Activated naive CD8-positive, alpha-beta T cell treated with anti-CD3 and anti-CD28 coated beads, Interleukin-2, amount 50 U/mL, for 16 hours (primary cell): ENCODE measurements around the gene ALAS1.

Experiments used
- DNase-seq: peaks from one replicate; pipeline ENCODE4 v3.0.0-alpha.2; 2020; ENCODE audit warnings: low read depth, low spot score

The ALAS1 gene

DNA sequence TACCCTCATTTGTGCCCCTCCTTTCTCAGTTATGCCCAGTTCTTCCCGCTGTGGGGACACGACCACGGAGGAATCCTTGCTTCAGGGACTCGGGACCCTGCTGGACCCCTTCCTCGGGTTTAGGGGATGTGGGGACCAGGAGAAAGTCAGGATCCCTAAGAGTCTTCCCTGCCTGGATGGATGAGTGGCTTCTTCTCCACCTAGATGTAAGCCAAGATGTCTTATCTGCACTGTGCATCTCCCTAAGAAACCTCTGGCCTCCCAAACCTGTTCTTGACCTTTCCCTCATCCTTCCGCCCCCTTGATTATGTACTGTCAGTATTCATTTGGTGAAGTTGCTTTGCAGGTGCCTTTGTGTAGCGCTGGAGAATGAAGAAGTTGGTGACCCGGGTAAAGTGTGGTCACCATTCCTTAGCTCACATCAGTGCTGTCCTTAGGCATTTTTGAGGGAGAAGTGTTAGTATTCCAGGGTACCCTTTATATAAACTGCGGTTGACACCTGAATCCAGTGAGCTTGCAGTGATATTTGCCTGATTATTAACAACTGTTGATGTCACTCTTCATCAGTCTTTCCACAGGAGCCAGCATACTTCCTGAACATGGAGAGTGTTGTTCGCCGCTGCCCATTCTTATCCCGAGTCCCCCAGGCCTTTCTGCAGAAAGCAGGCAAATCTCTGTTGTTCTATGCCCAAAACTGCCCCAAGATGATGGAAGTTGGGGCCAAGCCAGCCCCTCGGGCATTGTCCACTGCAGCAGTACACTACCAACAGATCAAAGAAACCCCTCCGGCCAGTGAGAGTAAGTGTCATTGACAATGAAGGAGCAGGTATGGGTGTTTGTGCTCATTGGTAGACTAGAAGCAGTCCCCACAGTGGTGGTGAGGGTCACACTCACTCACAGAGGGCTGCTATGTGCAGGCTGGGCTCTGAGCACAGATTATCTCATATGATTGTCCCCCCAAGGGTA, 966 bp downstream of the ALAS1 start:
- DNase-seq: no peak

DNA sequence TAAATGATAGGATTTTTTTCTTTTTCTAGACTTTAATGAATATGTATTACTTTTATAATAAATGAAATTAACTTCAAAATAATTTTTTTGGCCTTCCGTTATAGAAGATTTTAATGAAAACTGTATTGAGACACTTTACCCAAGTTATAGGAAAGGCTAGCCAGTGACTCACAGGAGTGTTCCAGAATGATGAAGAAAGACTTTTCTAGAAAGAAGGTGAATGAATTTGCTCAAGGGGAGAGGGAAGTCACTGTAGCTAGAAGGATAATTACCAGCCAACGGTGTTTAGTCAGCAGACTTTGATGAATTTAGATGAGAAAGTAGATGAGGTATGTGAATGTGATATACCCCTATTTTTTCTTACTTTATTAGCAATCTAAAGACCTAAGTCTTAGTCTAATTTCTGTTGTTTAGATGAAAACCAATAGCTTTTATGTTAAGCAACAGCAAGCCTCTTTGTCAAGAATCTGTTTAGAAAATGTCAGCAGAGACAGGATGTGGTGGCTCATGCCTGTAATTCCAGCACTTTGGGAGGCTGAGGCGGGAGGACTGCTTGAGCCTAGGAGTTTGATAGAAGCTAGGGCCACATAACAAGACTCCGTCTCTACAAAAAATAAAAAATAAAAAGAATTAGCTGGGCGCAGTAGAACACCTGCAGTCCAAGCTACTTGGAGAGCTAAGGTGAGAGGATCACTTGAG, 3.2 kb downstream of the ALAS1 start:
- no peak for DNase-seq

DNA sequence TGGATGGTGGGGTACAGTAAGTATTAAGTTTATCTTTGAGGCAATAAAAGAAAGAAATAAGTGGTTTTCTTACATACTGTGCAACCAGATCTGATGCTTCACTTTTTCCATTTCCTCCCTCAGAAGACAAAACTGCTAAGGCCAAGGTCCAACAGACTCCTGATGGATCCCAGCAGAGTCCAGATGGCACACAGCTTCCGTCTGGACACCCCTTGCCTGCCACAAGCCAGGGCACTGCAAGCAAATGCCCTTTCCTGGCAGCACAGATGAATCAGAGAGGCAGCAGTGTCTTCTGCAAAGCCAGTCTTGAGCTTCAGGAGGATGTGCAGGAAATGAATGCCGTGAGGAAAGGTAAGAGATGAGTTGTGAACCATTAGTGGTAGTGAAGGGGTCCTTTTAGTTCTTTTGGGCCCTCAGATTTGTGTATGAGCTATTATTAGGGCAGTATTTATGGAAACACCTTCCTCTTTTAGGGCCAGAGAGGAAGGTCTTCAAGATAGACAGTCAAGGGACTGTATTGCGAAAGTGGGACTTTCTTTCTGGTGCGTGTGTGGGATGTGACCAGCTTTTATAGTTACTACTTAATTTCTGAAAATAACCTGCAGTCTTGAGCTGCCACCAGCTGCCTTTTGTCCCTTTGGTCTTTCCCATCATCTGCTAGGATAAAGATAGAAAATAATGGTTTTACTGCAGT, 4.6 kb downstream of the ALAS1 start:
- DNase-seq: no peak

DNA sequence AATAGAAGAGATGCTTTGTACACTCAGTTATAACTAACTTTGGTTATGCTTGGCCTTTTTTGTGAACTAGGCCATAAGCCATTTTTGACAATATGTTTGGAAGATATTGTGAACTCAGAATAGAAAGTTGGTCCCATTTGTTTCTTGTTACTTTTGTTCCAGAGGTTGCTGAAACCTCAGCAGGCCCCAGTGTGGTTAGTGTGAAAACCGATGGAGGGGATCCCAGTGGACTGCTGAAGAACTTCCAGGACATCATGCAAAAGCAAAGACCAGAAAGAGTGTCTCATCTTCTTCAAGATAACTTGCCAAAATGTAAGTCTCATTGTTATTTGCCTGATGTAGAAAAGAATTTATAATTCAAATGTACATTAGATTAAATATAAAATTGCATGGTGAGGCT, 5.7 kb downstream of the ALAS1 start:
- DNase-seq: no peak

DNA sequence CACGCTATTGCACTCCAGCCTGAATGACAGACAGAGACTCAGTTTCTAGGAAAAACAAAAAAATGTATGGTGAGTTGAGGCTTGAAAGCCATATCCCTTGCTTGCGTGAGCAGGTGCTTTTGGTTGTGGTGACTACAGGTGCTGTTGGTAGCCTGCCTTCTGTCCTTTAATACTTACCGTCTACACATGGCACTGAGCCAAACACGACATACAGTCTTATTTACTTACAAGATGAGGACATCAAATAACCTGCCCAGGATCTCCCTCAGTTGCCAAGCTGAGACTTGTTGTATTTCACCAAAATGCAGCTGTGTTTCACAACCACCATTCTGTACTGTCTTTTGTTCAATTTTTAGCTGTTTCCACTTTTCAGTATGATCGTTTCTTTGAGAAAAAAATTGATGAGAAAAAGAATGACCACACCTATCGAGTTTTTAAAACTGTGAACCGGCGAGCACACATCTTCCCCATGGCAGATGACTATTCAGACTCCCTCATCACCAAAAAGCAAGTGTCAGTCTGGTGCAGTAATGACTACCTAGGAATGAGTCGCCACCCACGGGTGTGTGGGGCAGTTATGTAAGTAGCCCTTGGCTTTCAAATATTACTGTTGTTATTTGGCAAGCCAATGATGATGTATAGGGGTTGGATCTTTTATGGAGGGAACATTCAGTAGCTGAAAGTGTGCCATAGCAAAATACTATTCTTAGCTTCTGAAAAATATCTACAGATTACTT, 6.5 kb downstream of the ALAS1 start:
- no peak for DNase-seq

DNA sequence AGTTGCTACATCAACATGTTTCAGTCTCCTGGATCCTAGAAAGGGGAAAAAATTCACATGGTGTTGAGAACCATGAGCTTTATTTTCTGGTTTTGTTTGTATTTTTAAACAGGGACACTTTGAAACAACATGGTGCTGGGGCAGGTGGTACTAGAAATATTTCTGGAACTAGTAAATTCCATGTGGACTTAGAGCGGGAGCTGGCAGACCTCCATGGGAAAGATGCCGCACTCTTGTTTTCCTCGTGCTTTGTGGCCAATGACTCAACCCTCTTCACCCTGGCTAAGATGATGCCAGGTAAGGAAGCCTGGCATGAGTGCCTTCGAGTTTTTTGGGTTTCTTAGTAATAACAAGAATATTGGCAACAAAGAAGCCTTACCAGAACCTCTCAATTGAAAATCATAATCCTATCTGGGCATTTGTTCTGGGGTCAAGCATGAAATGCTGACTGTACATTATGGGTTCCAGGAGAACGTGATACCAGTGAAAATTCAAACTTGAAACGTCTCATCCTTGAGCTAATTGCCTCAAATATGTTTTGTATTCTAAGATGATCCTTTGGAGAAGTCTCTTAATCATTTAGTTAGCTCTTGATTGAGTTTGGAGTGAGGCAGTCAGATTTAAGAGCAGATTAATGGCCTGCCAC, 7.9 kb downstream of the ALAS1 start:
- no peak for DNase-seq

DNA sequence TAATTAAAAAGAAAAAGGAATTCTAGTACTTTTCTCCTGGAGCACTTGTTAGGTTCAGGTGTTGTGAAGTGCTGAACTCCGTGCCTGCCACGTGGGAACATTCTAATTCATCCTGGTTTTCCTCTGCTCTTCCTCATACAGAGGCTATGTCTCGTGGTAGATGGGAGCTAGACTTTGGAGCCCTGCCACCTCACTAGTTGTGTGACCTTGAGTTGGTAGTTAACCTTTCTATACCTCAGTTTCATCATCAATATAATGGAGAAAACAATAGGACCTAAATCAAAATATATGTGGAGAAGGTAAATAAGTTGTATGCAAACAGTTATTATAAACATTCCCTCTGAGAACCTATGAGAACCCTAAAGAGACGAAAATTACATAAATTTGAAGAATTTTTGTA, 10.6 kb downstream of the ALAS1 start:
- DNase-seq: no peak

DNA sequence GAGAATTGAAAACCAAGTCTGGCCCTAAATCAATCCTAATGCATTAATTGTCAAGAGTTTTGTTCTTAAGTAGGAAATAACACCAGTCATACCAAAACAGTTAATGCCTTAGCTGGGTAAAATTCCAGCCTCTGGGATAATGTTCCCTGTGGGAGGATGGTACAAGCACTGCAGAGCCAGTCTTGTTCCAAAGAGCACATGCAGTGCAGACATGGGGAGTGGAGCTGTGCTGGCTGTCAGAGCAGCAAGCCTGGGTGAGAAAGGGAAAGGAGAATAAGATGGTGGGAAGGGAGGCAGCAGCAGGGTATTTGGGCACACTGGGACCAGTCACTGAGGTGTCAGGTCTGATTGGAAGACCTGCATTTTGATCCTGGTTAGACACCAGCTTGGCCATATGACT, 12.1 kb downstream of the ALAS1 start:
- DNase-seq: no peak

DNA sequence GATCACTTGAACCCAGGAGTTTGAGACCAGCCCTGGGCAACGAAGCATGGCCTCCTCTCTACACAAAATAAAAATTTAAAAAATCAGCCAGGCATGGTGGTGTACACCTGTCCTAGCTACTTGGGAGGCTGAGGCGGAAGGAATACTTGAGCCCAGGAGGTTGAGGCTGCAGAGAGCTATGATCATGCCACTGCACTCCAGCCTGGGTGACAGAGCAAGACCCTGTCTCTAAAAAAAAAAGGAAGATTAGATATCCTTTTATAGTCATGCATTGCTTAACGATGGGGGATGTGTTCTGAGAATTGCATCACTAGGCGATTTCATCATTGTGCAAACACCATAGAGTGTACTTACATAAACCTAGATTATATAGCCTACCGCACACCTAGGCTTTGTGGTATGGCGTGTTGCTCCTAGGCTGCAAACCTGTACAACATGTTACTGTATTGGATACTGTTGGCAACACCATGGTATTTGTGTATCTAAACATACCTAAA, 12.6 kb downstream of the ALAS1 start:
- DNase-seq: no peak

DNA sequence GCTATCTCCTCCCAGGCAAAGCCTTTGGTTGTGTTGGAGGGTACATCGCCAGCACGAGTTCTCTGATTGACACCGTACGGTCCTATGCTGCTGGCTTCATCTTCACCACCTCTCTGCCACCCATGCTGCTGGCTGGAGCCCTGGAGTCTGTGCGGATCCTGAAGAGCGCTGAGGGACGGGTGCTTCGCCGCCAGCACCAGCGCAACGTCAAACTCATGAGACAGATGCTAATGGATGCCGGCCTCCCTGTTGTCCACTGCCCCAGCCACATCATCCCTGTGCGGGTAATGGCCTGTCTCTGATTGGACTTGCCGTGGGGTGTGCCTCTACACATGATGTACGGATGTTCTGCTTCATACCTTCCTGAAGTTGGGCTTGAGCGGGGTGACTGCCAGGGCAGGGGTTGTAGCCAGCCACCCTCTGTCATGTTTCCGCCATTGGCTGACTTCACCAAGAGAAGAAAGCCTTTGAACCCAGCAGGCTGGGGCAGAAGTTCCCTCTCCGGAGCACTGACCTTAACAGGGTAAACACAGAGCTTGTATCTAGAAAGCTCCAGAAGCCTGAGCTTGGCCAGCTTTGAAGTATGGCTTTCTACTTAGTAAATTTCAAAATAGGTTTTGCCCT, 13.4 kb downstream of the ALAS1 start:
- DNase-seq: no peak

DNA sequence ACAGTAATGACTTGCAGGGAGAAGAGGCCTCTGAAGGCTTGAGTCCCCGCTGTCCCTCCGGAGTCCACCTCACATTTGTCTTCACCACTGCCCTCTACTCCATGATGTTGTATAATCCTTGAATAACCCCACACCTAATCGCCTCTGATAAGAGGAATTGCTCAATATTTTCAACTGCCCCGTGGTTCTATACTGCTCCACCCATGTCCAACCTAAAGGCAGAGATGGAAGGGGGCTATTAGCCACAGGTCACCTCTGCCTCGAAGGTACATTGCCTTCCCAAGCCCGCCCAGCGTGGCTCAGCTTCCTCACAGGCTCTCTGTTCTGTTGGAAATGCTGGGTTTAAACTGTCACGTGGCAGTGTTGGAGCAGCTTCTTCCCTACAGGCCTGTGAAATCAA, 15.0 kb downstream of the ALAS1 start:
- no peak for DNase-seq

DNA sequence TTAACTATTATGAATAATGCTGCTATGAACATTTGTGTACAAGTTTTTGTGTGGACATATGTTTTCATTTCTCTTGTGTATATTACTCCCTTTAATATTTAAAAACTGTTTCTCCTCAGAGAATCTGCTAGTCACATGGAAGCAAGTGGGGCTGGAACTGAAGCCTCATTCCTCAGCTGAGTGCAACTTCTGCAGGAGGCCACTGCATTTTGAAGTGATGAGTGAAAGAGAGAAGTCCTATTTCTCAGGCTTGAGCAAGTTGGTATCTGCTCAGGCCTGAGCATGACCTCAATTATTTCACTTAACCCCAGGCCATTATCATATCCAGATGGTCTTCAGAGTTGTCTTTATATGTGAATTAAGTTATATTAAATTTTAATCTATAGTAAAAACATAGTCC, 15.9 kb downstream of the ALAS1 start:
- DNase-seq: no peak

DNA sequence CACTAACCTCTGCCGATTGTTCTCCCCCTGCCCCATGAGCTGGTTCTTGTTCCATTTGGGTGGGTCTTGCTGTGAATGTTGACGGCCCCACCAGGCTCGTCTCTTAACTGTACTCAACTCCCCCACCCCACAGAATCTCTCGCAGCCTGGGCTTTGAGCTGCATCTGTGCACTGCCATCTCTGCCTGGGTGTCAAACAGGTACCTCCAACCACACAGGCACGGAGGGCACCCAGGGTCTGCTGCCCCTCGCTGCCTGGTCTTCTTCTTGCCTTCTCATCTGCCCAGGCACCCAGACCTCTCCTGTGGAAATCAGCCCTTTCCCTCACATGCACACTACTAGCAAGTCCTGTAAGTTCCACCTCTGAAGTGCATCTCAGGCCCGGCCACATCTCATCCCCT, 17.4 kb downstream of the ALAS1 start:
- DNase-seq: no peak

DNA sequence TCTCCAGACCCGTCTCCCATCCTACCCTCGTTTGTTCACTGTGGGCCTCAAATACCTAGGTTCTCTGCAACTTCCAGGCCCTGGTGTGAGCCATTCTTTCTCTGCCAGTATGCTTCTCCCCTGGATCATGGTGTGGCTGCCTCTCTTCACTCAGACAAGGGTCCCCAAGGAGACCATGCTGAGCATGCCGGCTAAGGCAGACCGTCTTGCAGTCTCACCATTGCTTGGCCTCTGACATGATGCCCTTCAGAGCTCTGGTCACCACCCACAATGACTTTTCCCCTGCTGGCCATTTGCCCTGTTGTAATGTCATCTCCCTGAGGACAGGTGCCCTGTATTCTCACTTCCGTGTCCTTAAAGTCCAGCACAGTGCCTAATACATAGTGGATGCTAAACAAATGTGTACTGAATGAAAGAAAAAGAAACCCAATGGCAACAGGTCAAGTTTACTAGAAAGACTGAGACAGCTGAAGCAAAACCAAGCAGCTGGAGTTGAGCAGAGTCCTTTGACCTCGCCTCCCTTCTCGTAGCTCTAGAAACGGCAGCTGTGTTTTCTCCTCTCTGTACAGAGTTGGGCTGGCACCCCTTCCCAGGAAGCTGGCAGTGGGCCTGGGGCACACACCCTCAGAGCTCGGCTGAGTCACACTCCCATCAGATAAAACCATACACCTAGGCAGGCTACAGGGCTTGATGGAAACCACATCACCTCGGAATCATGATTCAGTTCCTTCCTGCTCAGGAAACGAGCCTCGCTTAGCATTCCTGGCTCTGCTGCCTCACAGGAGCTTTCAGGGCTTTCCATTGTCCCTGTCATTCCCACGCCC, 18.8 kb downstream of the ALAS1 start:
- no peak for DNase-seq

DNA sequence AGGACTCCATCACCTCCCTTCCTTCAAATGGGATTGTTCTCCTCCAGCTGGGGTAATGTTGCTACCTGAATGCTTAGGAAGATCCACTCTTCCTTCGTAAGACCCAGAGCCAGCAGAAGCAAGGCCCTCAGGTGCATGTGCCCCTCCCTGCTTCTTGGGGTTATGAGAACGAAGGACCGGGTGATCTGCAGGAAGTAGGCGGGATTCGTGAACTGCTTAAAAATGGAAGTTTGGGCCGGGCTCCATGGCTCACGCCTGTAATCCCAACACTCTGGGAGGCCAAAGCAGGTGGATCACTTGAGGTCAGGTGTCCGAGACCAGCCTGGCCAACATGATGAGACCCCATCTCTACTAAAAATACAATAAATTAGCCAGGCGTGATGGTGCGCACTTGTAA, 19.4 kb downstream of the ALAS1 start:
- no peak for DNase-seq

DNA sequence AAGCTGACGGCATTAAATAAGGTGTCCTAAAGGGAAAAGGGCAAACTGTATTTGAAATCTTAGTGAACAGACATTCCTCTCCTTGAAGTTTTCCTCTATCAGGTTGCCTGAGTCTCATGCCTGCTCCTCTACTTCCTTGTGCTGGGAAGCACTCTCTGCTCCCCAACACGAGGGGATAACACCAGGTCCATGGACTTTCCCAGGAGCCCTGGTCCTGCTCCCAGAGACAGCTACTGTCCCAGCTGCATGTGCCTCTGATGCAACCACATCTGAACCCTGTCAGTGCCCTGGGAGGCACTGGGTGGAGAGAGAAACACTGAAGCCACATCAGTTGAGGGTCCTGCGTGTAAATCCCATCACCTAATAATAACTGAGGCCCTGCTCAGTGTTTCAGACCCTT, 20.1 kb downstream of the ALAS1 start:
- no peak for DNase-seq

DNA sequence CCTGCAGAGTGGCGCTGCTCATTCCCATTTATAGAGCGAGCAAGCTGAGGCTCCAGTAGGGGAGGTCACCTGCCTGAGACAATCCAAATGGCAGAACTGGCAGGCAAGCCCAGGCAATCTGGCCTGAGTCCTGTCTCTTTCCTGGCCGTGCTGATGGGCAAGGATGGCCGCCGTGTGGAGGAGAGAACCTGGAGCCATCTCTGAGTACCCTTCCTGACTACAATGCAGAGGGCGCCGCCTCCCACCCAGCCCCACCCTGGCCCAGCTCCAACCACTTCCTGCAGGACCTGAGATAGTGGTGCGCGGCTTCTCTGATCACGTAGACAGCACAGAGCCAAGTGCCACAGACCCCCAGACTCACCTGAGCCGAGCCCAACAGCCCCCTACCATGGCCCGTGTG, 20.5 kb downstream of the ALAS1 start:
- DNase-seq: no peak

DNA sequence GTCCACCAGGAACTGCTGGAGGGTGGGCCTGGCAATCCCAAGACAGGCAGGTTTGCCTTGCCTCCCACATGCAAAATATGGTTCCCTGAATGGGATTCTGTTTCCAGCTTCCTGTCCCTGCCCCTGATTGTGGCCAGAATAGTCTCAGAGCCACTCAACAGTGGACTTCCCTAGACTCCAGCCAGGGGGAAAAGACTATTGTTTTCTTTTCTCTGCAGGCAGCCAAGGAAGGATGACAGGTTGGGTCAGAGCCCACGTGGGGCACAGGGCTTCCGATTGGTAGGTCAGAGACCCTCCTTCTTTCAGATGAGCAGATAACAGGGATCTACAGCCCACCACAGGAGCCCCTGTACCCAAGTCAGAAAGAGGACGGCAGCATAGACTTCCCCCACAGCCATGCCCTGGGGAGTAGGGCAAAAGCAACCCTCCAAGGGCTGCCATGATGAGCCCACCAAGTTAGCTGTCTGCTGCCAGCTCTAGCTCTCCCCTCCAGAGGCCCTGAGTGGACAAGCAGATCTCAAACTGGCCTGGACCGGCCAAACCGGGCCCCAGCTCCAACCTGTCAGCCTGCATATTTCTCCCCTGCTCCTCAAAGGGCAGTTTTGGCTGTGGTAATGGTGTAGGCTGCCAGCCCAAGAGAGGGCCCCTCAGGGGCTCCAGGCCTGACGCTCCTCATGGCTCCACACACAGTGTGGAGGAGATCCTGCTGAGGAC, 21.1 kb downstream of the ALAS1 start:
- no peak for DNase-seq

DNA sequence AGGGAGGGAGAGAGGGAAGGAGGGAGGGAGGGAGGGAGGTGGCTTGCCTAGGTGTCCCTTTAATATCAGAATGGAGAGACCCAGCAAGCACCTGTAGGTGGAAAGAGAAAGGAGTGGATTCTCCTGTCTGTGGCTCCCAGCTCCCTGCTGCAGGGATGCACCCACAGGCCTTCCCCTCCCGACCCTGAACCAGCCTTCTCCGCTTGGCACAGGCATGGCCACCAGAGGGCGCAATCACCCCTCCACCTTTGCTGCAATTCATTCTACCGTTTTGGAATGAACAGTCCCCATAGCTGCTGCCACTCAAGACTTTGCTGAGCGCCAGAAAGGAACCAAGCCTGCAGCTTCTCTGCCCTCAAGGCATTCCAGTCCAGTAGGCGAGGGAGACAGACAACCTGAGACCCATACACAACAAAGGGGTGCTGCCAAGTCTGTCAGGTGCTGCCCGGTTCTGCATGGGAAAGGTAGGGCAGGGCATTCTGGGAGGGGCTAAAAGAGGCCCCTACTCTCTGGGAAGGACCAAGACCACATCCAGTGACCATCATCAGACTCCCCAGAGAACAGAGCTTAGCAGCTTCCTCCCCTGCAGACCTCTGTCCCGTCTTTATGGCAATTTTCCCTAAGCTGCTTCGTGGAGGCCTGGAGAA, 22.5 kb downstream of the ALAS1 start:
- DNase-seq: peak; percentile 85
